Measurements from ENCODE around the gene FOCAD. TPM values are rescaled to one million over a fixed set of nuclear protein-coding genes. Genes with fewer than 3 reads are reported as not detected.
"Not testable (repeated sequence)": the region's sequence is repeated elsewhere in the genome, so short reads cannot be mapped to it uniquely, and the experiment has no call there.

FOCAD gene
- polyA plus RNA-seq, 2 donors = 4.6 to 6.1 TPM

DNA sequence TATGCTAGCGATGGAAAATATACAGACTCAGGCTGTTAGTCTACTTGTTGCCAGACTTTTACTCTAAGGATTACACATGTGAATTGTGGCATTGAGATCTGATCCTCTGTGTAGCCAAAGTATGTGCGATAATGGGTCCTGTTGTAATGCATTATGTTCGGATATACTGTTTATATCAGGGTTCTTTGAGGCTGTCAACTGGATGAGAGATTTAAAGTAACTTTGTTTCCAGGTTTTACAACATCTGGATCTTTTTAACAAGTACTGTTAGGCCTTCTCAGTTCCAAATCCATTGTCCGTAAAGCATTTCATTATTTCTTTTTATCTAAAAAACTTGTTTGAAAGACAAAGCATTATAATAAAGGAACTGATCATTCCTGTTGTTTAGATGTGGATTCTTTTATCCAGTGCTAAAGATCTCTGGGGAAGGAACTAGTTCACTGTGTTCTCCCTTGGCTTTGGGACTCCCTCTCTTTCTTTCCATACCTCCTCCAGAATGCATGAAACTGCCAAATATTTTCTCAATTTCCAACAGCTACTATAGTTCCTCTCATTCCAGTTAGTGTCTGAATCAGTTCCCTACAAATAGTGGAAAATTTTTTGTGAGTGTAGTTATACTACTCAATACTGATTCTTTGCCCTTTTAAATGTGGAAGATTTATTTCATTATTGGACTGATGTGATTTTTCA, 278.6 kb downstream of the FOCAD start:
- Histone ChIP-seq H3K27ac (ENCODE audit: low read depth in 2 of 2, low read length in 1 of 2) (no peak overlapping the region), H3K27me3 (ENCODE audit: control insufficient read depth in 1 of 2, insufficient read depth in 2 of 2, low read length in 2 of 2) (no peaks in the 10 kb centered on the region), H3K36me3 (ENCODE audit: control insufficient read depth in 2 of 2, insufficient read depth in 2 of 2, low read length in 1 of 2) (no peaks in the 10 kb centered on the region), H3K4me3 (ENCODE audit: low read depth in 1 of 2, low read length in 2 of 2) (no peak overlapping the region), H3K4me1 (ENCODE audit: control insufficient read depth in 2 of 2, insufficient read depth in 2 of 2, low read length in 1 of 2) (no peaks in the 10 kb centered on the region), H3K9me3 (ENCODE audit: control insufficient read depth in 2 of 2, insufficient read depth in 1 of 2, low read depth in 1 of 2, low read length in 1 of 2) (no peaks in the 10 kb centered on the region)
- 77 to 81% methylated on average over 4 of the region's 4 CpGs for WGBS, 2 donors

GRCh38 chr9:20972684-20973083, 288.6 kb downstream of the FOCAD start:
- Histone ChIP-seq H3K27ac (ENCODE audit: low read depth in 2 of 2, low read length in 1 of 2) (no peak overlapping the region), H3K36me3 (ENCODE audit: control insufficient read depth in 2 of 2, insufficient read depth in 2 of 2, low read length in 1 of 2) (no peaks in the 10 kb centered on the region), H3K27me3 (ENCODE audit: control insufficient read depth in 1 of 2, insufficient read depth in 2 of 2, low read length in 2 of 2) (no peaks in the 10 kb centered on the region), H3K4me3 (ENCODE audit: low read depth in 1 of 2, low read length in 2 of 2) (no peak overlapping the region), H3K4me1 (ENCODE audit: control insufficient read depth in 2 of 2, insufficient read depth in 2 of 2, low read length in 1 of 2) (no peaks in the 10 kb centered on the region), H3K9me3 (ENCODE audit: control insufficient read depth in 2 of 2, insufficient read depth in 1 of 2, low read depth in 1 of 2, low read length in 1 of 2) (no peaks in the 10 kb centered on the region)
- 99 to 100% methylated on average over 1 of the region's 1 CpG for WGBS, 2 donors

DNA sequence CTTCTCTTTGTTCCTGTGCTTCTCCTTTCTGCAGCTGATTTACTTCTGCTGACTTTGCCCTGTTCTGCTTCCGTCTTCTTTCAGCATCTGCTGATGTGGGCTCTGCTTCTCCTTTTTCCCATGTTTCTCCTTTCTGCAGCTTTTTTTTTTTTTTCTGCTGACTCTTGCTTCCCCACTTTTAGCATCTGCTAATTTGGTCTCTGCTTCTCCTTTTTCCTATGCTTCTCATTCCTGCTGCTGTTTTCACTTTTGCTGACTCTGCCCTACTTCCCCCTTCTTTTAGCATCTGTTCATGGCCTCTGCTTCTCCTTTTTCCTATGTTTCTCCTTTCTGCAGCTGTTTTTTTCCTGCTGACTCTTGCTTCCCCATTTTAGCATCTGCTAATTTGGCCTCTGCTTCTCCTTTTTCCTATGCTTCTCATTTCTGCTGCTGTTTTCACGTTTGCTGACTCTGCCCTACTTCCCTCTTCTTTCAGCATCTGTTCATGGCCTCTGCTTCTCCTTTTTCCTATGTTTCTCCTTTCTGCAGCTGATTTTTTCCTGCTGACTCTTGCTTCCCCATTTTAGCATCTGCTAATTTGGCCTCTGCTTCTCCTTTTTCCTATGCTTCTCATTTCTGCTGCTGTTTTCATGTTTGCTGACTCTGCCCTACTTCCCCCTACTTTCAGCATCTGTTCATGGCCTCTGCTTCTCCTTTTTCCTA, 289.3 kb downstream of the FOCAD start:
- not testable (repeated sequence) for H3K36me3 ChIP-seq (ENCODE audit: control insufficient read depth in 2 of 2, insufficient read depth in 2 of 2, low read length in 1 of 2); H3K9me3 ChIP-seq (ENCODE audit: control insufficient read depth in 2 of 2, insufficient read depth in 1 of 2, low read depth in 1 of 2, low read length in 1 of 2); H3K4me1 ChIP-seq (ENCODE audit: control insufficient read depth in 2 of 2, insufficient read depth in 2 of 2, low read length in 1 of 2); H3K27ac ChIP-seq (ENCODE audit: low read depth in 2 of 2, low read length in 1 of 2); H3K4me3 ChIP-seq (ENCODE audit: low read depth in 1 of 2, low read length in 2 of 2); H3K27me3 ChIP-seq (ENCODE audit: control insufficient read depth in 1 of 2, insufficient read depth in 2 of 2, low read length in 2 of 2)
- 90 to 92% methylated on average over 2 of the region's 2 CpGs for WGBS, 2 donors

- whole genome bisulfite sequencing, 2 donors = 80 to 83% methylated on average over 2 of the region's 2 CpGs
- not testable (repeated sequence) for H3K27ac ChIP-seq (ENCODE audit: low read depth in 2 of 2, low read length in 1 of 2); H3K27me3 ChIP-seq (ENCODE audit: control insufficient read depth in 1 of 2, insufficient read depth in 2 of 2, low read length in 2 of 2); H3K4me1 ChIP-seq (ENCODE audit: control insufficient read depth in 2 of 2, insufficient read depth in 2 of 2, low read length in 1 of 2); H3K36me3 ChIP-seq (ENCODE audit: control insufficient read depth in 2 of 2, insufficient read depth in 2 of 2, low read length in 1 of 2); H3K9me3 ChIP-seq (ENCODE audit: control insufficient read depth in 2 of 2, insufficient read depth in 1 of 2, low read depth in 1 of 2, low read length in 1 of 2); H3K4me3 ChIP-seq (ENCODE audit: low read depth in 1 of 2, low read length in 2 of 2)
Measured at GRCh38 chr9:20974191-20974938, 290.3 kb downstream of the FOCAD start.

DNA sequence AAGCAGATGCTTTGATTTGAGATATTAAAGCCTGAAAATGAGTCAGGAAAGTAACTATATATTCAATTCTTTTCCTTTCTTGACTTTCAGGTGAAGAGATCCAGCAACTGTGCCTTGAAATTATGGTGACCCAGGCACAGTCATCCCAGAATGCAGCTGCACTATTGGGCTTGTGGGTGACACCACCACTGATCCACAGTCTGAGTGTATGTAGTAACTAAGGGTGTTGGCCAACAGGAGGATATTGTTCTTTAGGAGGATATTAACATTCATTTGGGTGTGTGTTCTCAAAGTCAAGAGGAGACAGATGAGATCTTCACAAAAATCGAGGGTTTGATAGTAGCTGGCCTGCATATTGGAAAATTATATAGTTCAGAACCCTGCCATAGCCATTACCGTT, 294.2 kb downstream of the FOCAD start:
- no peaks in the 10 kb centered on the region for H3K4me1 ChIP-seq (ENCODE audit: control insufficient read depth in 2 of 2, insufficient read depth in 2 of 2, low read length in 1 of 2)
- H3K27ac ChIP-seq (ENCODE audit: low read depth in 2 of 2, low read length in 1 of 2) = no peak overlapping the region
- no peak overlapping the region for H3K4me3 ChIP-seq (ENCODE audit: low read depth in 1 of 2, low read length in 2 of 2)
- H3K27me3 ChIP-seq (ENCODE audit: control insufficient read depth in 1 of 2, insufficient read depth in 2 of 2, low read length in 2 of 2) = no peaks in the 10 kb centered on the region
- no peaks in the 10 kb centered on the region for H3K9me3 ChIP-seq (ENCODE audit: control insufficient read depth in 2 of 2, insufficient read depth in 1 of 2, low read depth in 1 of 2, low read length in 1 of 2)
- no peaks in the 10 kb centered on the region for H3K36me3 ChIP-seq (ENCODE audit: control insufficient read depth in 2 of 2, insufficient read depth in 2 of 2, low read length in 1 of 2)
- 90 to 91% methylated on average over 2 of the region's 2 CpGs for WGBS, 2 donors

DNA sequence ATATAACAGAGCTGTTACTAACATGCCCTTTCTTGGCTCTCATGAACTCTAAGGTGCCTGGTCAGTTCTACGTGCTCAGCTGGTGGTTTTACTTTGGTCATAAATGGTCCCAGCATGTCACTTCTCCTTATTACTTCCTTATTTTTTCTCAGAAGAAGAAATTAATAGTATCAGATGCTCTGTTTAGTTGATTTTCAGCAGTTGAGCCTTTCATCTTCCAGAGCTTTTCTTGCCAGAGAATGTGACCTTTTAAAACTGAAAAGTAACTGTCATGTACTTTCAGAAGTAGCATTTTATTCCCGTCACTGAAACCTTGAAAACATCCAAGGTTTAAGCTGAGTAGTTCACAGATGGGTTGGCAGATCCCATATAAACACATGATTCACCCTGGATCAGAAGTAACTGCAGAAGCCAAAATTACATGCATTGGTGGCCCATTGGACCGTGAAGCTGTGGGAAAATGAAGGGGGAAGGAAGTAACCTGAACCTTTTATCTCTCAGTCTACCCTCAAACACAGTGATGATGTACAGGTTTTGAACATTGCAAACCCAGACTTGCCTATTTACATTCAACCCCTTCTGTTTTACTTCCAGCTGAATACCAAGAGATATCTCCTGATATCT, 296.9 kb downstream of the FOCAD start:
- no peaks in the 10 kb centered on the region for H3K4me1 ChIP-seq (ENCODE audit: control insufficient read depth in 2 of 2, insufficient read depth in 2 of 2, low read length in 1 of 2)
- no peaks in the 10 kb centered on the region for H3K27me3 ChIP-seq (ENCODE audit: control insufficient read depth in 1 of 2, insufficient read depth in 2 of 2, low read length in 2 of 2)
- no peaks in the 10 kb centered on the region for H3K9me3 ChIP-seq (ENCODE audit: control insufficient read depth in 2 of 2, insufficient read depth in 1 of 2, low read depth in 1 of 2, low read length in 1 of 2)
- no peak overlapping the region for H3K4me3 ChIP-seq (ENCODE audit: low read depth in 1 of 2, low read length in 2 of 2)
- 32 to 45% methylated on average over 3 of the region's 3 CpGs for WGBS, 2 donors
- H3K27ac ChIP-seq (ENCODE audit: low read depth in 2 of 2, low read length in 1 of 2) = peak overlapping the region in 1 of 2 donors; percentile 23
- H3K36me3 ChIP-seq (ENCODE audit: control insufficient read depth in 2 of 2, insufficient read depth in 2 of 2, low read length in 1 of 2) = no peaks in the 10 kb centered on the region

GRCh38 chr9:20981486-20981885, 297.4 kb downstream of the FOCAD start:
- Histone ChIP-seq H3K27ac (ENCODE audit: low read depth in 2 of 2, low read length in 1 of 2) (peak overlapping the region; percentile 22 to 23), H3K27me3 (ENCODE audit: control insufficient read depth in 1 of 2, insufficient read depth in 2 of 2, low read length in 2 of 2) (no peaks in the 10 kb centered on the region), H3K4me3 (ENCODE audit: low read depth in 1 of 2, low read length in 2 of 2) (no peak overlapping the region), H3K36me3 (ENCODE audit: control insufficient read depth in 2 of 2, insufficient read depth in 2 of 2, low read length in 1 of 2) (no peaks in the 10 kb centered on the region), H3K4me1 (ENCODE audit: control insufficient read depth in 2 of 2, insufficient read depth in 2 of 2, low read length in 1 of 2) (no peaks in the 10 kb centered on the region), H3K9me3 (ENCODE audit: control insufficient read depth in 2 of 2, insufficient read depth in 1 of 2, low read depth in 1 of 2, low read length in 1 of 2) (no peaks in the 10 kb centered on the region)
- 29 to 32% methylated on average over 2 of the region's 2 CpGs for WGBS, 2 donors

DNA sequence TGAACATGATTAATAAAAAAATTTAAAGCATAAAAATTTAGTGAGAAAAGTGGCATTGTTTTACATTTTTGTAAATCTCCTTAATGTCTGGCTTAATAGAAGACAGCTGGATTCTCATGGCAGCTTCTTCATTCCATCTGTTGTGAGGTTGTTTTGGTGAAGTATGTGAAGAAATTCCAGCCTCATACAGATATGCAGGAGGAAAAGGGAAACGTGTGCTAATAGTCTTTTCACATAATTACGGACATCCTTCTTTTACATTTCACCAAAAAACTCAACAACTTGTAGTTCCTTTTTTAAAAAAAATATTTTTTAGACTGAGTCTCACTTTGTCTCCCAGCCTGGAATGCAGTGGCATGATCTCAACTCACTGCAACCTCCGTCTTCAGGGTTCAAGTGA, 300.4 kb downstream of the FOCAD start:
- H3K27ac ChIP-seq (ENCODE audit: low read depth in 2 of 2, low read length in 1 of 2) = no peak overlapping the region
- H3K9me3 ChIP-seq (ENCODE audit: control insufficient read depth in 2 of 2, insufficient read depth in 1 of 2, low read depth in 1 of 2, low read length in 1 of 2) = no peaks in the 10 kb centered on the region
- no peaks in the 10 kb centered on the region for H3K27me3 ChIP-seq (ENCODE audit: control insufficient read depth in 1 of 2, insufficient read depth in 2 of 2, low read length in 2 of 2)
- WGBS, 2 donors = 72 to 82% methylated on average over 3 of the region's 3 CpGs
- H3K36me3 ChIP-seq (ENCODE audit: control insufficient read depth in 2 of 2, insufficient read depth in 2 of 2, low read length in 1 of 2) = peaks cover 0 to 2% of the 10 kb centered on the region in 2 donors
- H3K4me3 ChIP-seq (ENCODE audit: low read depth in 1 of 2, low read length in 2 of 2) = no peak overlapping the region
- no peaks in the 10 kb centered on the region for H3K4me1 ChIP-seq (ENCODE audit: control insufficient read depth in 2 of 2, insufficient read depth in 2 of 2, low read length in 1 of 2)

DNA sequence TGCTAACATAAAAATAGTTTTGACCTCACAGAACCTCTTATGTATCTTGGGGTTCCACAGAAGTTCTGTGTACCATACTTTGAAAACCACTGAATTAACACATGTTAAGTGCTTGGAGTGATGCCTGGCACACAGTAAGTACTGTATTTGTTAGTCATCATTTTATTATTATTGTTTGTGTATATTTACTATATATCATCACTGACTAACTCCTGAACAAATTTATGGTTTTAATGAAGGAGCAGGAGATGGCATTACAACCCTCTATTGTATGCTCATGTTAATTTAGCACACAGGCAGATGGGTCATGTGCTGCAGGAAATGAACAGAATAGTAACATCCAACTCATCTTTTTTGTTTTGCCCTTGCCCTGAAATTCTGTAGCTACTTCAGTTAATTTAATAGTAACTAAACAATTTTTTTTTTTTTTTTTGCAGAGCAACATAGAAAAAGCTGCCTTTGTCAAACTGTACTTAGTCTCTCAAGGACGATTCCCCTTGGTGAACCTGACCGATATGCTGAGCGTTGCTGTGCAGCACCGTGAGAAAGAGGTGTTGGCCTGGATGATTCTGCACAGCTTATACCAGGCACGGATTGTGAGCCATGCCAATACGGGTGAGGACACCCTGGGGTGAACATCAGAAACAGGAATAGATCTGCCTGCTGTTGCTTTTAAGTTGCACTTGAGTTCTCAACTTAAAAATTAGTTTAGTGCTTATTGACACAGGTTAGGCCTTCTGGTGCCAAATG, 302.0 kb downstream of the FOCAD start:
- WGBS, 2 donors = 81 to 85% methylated on average over 6 of the region's 6 CpGs
- H3K9me3 ChIP-seq (ENCODE audit: control insufficient read depth in 2 of 2, insufficient read depth in 1 of 2, low read depth in 1 of 2, low read length in 1 of 2) = no peaks in the 10 kb centered on the region
- H3K4me3 ChIP-seq (ENCODE audit: low read depth in 1 of 2, low read length in 2 of 2) = no peak overlapping the region
- H3K36me3 ChIP-seq (ENCODE audit: control insufficient read depth in 2 of 2, insufficient read depth in 2 of 2, low read length in 1 of 2) = peaks cover 0 to 11% of the 10 kb centered on the region in 2 donors
- H3K4me1 ChIP-seq (ENCODE audit: control insufficient read depth in 2 of 2, insufficient read depth in 2 of 2, low read length in 1 of 2) = no peaks in the 10 kb centered on the region
- no peak overlapping the region for H3K27ac ChIP-seq (ENCODE audit: low read depth in 2 of 2, low read length in 1 of 2)
- no peaks in the 10 kb centered on the region for H3K27me3 ChIP-seq (ENCODE audit: control insufficient read depth in 1 of 2, insufficient read depth in 2 of 2, low read length in 2 of 2)
